Measurements from ENCODE around the gene FRS3.
"Not testable (repeated sequence)": the region's sequence is repeated elsewhere in the genome, so short reads cannot be mapped to it uniquely, and the experiment has no call there.

The FRS3 gene

GRCh38 chr6:41768545-41769308 is 11.0 kb downstream of the FRS3 start:
- DNase-seq = no peak

GRCh38 chr6:41767112-41767833 is 12.4 kb downstream of the FRS3 start:
- no peak for DNase-seq

GRCh38 chr6:41766043-41766664 is 13.5 kb downstream of the FRS3 start:
- DNase-seq = not testable (repeated sequence)

- no peak for DNase-seq
These were observed 16.2 kb downstream of the FRS3 start for GRCh38 chr6:41763470-41763869.

- DNase-seq = no peak
These were observed 19.7 kb downstream of the FRS3 start for GRCh38 chr6:41759905-41760579.

- no peak for DNase-seq
These were observed 20.4 kb downstream of the FRS3 start for GRCh38 chr6:41759106-41759904.

- no peak for DNase-seq
These were observed 21.1 kb downstream of the FRS3 start for GRCh38 chr6:41758641-41759035.

- DNase-seq = no peak
These were observed 21.6 kb downstream of the FRS3 start for GRCh38 chr6:41757931-41758640.

GRCh38 chr6:41757271-41757670 is 22.4 kb downstream of the FRS3 start:
- DNase-seq = no peak

GRCh38 chr6:41756354-41756753 is 23.3 kb downstream of the FRS3 start:
- DNase-seq = no peak

GRCh38 chr6:41755895-41756294 is 23.8 kb downstream of the FRS3 start:
- DNase-seq = no peak

- no peak for DNase-seq
These were observed 29.3 kb downstream of the FRS3 start for GRCh38 chr6:41750374-41750773.

GRCh38 chr6:41748542-41748941 is 31.2 kb downstream of the FRS3 start:
- no peak for DNase-seq

GRCh38 chr6:41748102-41748477 is 31.6 kb downstream of the FRS3 start:
- DNase-seq = no peak

GRCh38 chr6:41747256-41748101 is 32.2 kb downstream of the FRS3 start, which contains the start of gene PGC:
Gene PGC (minus strand): TSS chr6:41747397. CDS start chr6:41747334, 63 bp downstream.
- no peak for DNase-seq

- DNase-seq = no peak
These were observed 33.6 kb downstream of the FRS3 start for GRCh38 chr6:41746107-41746506.

GRCh38 chr6:41744236-41744787 is 35.4 kb downstream of the FRS3 start:
- DNase-seq = no peak

GRCh38 chr6:41743406-41744235 is 36.1 kb downstream of the FRS3 start:
- no peak for DNase-seq
